PFSK-1 (cell line): ENCODE measurements around the gene MYL5.

Source experiments
- FOXP2 ChIP-seq: optimal IDR thresholded peaks from 2 replicates; pipeline ENCODE3; 2011; ENCODE audit warnings: borderline replicate concordance, control low read depth, inconsistent platforms; ENCODE audit not compliant: insufficient read depth; ENCODE audit errors: extremely low read length, extremely low read depth
- POLR2AphosphoS5 ChIP-seq: IDR thresholded peaks from 2 replicates; pipeline ENCODE4 v1.6.1; 2012; ENCODE audit warnings: low read depth, mild to moderate bottlenecking, control low read depth, low read length, moderate library complexity
- SIN3A ChIP-seq: IDR thresholded peaks from 2 replicates; pipeline ENCODE4 v1.6.1; 2012; ENCODE audit warnings: mild to moderate bottlenecking, low read length, moderate library complexity, borderline replicate concordance; ENCODE audit not compliant: insufficient read depth
- TAF1 ChIP-seq: IDR thresholded peaks from 2 replicates; pipeline ENCODE4 v1.6.1; 2012; ENCODE audit warnings: low read length, control low read depth, borderline replicate concordance; ENCODE audit not compliant: insufficient read depth
- TF ChIP-seq, protein P1 (sequence below), 2 experiments: IDR thresholded peaks; 2 replicates each; pipeline versions ENCODE4 v1.6.1 to v1.8.0; 2011 to 2012; ENCODE audit warnings: low read depth in 2 of 2, low read length in 2 of 2, control low read depth in 1 of 2, inconsistent platforms in 1 of 2, mild to moderate bottlenecking in 1 of 2, moderate library complexity in 1 of 2; ENCODE audit not compliant: insufficient read depth in 1 of 2

The MYL5 gene

DNA sequence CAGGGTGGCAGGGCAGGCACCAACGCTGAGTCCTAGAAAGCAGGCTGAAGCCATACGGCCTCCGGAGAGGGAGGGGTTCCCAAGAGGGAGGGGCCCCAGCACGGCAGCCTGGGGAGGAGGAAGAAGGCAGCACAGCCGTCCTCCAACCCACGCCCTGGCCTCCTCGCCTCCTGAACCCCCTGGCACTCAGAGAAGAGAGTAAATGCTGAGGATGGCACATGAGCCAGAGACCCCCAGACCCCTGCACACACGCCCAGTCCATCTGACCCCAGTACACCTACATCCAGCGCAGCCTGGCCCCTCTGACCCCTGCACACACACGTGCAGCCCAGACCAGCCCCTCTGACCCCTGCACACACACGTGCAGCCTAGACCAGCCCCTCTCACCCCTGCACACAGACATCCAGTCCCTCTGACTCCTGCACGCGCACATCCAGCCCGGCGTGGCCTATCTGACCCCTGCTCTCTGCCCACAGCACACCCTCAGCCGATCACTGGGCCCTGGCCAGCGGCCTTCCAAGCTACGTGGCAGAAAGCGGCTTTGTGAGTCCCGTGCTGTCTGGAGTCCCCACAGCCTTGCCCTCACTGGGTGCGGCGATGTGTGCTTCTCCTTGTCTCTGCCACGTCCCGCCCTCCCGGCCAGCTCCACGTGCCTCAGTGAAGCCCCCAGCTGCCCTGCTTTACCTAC is 18.7 kb upstream of the MYL5 start:
- TF ChIP-seq FOXP2 (no peak), SIN3A (no peak), TAF1 (no peak), POLR2AphosphoS5 (no peak)
- TF ChIP-seq, protein P1, sequence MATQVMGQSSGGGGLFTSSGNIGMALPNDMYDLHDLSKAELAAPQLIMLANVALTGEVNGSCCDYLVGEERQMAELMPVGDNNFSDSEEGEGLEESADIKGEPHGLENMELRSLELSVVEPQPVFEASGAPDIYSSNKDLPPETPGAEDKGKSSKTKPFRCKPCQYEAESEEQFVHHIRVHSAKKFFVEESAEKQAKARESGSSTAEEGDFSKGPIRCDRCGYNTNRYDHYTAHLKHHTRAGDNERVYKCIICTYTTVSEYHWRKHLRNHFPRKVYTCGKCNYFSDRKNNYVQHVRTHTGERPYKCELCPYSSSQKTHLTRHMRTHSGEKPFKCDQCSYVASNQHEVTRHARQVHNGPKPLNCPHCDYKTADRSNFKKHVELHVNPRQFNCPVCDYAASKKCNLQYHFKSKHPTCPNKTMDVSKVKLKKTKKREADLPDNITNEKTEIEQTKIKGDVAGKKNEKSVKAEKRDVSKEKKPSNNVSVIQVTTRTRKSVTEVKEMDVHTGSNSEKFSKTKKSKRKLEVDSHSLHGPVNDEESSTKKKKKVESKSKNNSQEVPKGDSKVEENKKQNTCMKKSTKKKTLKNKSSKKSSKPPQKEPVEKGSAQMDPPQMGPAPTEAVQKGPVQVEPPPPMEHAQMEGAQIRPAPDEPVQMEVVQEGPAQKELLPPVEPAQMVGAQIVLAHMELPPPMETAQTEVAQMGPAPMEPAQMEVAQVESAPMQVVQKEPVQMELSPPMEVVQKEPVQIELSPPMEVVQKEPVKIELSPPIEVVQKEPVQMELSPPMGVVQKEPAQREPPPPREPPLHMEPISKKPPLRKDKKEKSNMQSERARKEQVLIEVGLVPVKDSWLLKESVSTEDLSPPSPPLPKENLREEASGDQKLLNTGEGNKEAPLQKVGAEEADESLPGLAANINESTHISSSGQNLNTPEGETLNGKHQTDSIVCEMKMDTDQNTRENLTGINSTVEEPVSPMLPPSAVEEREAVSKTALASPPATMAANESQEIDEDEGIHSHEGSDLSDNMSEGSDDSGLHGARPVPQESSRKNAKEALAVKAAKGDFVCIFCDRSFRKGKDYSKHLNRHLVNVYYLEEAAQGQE (IDR thresholded peaks at IDR 0.05; ENCODE audit: insufficient read depth in 1 of 2, low read depth in 2 of 2, low read length in 2 of 2) = no peak

DNA sequence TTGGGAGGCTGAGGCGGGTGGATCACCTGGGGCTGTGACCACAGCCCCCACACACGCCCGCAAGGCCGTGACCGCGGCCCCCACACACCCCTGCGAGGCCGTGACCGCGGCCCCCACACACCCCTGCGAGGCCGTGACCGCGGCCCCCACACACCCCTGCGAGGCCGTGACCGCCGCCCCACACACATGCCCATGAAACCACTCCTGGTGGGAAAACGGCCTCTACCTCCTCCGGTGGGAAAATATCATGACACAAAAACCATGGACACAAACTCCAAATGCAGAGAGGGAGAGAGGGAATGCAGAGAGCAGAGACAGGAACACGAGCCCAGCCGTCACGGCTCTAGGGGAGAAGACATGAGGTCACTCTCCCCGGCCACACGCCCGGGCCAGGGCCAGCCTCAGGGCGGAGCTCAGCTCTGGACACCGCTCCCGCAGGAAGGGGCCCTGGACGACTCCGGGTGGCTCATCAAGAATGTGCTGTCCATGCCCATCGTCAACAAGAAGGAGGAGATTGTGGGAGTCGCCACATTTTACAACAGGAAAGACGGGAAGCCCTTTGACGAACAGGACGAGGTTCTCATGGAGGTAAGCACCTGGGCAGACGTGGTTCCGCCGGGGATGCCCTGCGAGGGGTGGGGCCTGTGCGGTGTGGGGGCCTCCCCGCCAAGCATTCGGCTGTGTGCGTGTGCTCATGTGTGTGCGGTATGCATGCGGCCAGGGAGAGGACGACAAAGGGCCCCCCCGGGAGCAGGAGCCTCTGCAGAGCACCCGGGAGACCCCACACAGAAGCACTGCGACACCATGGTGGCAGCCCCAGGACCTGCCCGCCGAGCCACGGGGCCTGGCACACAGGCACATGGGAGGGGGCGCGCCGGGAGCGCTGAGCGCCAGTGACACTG is 17.7 kb upstream of the MYL5 start:
- TF ChIP-seq FOXP2 = no peak
- TF ChIP-seq, protein P1 (IDR thresholded peaks at IDR 0.05; ENCODE audit: insufficient read depth in 1 of 2, low read depth in 2 of 2, low read length in 2 of 2) = no peak
- TF ChIP-seq TAF1 = no peak
- TF ChIP-seq POLR2AphosphoS5 = no peak
- no peak for TF ChIP-seq SIN3A

DNA sequence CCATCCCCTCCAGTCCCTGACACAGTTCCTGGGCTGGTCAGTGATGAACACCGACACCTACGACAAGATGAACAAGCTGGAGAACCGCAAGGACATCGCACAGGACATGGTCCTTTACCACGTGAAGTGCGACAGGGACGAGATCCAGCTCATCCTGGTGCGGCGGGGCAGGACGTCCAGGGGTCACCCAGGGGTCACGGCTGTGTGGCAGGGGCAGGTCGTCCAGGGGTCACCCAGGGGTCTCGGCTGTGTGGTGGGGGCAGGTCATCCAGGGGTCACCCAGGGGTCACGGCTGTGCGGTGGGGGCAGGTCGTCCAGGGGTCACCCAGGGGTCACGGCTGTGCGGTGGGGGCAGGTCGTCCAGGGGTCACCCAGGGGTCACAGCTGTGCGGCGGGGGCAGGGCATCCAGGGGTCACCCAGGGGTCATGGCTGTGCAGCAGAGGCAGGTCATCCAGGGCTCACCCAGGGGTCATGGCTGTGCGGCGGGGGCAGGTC is 17.0 kb upstream of the MYL5 start:
- TF ChIP-seq SIN3A = no peak
- TF ChIP-seq TAF1 = no peak
- TF ChIP-seq FOXP2 = no peak
- TF ChIP-seq, protein P1 (IDR thresholded peaks at IDR 0.05; ENCODE audit: insufficient read depth in 1 of 2, low read depth in 2 of 2, low read length in 2 of 2) = no peak
- no peak for TF ChIP-seq POLR2AphosphoS5

DNA sequence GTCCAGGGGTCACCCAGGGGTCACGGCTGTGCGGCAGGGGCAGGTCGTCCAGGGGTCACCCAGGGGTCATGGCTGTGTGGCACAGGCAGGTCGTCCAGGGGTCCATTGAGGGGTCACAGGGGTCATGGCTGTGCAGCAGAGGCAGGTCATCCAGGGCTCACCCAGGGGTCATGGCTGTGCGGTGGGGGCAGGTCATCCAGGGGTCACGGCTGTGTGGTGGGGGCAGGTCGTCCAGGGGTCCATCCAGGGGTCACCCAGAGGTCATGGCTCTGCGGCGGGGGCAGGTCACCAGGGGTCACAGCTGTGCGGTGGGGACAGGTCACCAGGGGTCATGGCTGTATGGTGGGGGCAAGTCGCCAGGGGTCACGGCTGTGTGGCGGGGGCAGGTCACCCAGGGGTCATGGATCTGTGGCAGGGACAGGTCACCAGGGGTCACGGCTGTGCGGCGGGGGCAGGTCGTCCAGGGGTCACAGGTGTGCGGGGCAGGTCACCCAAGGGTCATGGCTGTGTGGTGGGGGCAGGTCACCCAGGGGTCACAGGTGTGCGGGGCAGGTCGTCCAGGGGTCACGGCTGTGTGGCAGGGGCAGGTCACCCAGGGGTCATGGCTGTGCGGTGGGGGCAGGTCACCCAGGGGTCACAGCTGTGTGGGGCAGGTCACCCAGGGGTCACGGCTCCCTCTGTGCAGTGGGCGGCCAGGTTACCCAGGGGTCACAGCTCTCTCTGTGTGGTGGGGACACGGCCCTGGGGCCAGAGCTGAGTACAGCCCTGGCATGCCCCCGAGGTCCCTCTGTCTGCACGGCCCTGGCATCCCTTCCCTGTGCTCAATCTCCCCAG is 16.3 kb upstream of the MYL5 start:
- no peak for TF ChIP-seq TAF1
- TF ChIP-seq FOXP2 = no peak
- TF ChIP-seq SIN3A = no peak
- TF ChIP-seq, protein P1 (IDR thresholded peaks at IDR 0.05; ENCODE audit: insufficient read depth in 1 of 2, low read depth in 2 of 2, low read length in 2 of 2) = no peak
- TF ChIP-seq POLR2AphosphoS5 = no peak
